Hematopoietic multipotent progenitor cell treated with erythropoietin and hydrocortisone succinate and interleukin-3 and kit ligand, for 4 days (in vitro differentiated cells): ENCODE data around the gene UCP1.
"Not testable (repeated sequence)": the region's sequence is repeated elsewhere in the genome, so short reads cannot be mapped to it uniquely, and the experiment has no call there.

Source experiments
- DNase-seq: peaks from one replicate; pipeline ENCODE4 v3.0.0-alpha.2; 2015

UCP1 gene

DNA sequence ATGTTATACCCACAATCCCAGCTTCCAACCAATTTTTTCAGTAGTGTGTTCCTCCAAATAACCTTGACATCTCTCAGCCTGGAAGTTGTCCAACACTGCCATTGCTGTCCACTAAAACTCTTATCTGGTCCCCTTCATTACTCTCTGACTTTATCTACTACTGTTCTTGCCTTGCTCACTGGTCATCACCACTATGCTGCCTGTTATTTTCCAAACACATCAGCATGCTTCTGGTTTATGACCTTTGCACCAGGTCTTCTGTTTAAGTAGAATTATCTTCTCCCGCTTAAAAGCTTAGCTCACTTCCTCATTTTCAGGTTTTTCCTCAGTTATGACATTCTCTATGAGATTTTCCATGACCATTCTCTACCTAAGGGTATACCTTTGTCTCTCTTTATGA lies 39.3 kb downstream of the UCP1 start:
- DNase-seq = no peak

DNA sequence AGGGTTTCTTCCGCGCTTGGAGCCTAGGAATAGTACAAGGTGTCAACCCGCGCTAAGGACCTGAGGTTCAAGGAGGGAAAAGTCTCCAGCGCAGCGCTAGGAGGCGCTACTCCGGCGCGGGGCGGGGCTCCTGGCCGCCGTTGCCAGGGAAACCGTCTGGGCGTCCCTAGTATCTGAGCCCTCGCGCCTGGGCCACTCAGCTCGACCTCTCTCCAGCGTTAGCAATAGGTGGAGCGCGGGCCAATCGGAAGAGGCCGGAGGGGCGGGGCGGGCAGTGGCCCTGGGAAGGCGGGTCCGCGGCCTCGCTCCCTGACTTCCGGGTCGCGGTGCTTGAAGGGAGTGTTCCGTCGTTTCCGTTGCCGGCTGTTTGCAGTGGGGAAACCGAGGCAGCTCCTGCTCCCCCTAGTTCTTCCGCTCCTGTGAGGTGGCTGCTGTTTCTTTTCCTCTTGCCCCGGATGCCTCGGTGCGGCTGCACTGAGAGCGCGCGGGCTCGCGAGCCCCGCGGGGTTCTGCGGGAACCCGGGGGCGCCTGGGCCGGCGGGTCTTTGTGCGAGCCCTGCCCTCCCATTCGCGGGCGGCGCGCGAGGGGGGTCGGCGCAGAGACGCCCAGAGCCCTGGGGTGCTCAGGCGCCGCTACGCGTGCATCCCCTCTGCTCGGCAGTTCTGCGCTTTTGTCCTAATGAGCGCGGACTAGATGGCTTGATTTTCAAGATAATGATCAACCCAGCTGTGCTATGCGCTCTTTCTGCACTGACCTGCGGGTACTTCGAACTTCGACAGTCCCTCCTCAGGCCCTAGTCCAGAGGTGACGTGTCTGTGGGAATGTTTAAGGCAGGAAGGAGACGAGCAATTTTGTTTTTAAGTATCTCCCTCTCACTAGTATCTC lies 44.7 kb downstream of the UCP1 start, which contains the start of gene ELMOD2:
Gene ELMOD2 (plus strand): TSS at position 312 of the 886 bp plus-strand sequence. CDS start 1,261 bp downstream, outside the sequence.
- peak; percentile 99 for DNase-seq

DNA sequence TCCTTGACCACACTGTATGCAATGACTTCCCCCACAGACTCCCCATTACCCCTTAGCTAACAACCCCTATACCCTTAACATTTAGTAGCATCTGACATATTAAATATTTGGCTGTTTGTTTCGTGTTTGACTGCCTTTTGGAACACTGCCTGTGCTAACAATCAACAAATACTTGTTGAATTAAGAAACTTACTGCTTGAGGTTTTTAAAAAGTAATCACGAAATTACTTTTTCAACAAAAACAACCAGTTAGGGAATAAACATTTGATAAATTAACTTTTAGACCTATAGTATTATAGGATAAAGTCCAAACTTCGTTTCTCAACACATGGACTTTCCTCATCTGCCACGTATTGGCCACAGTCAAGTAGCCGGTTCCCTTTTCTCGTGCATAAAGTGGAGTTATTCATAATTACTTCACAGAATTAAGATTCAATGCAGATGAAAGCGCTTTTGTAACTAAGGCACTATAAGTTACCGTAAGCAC lies 45.3 kb downstream of the UCP1 start:
- DNase-seq = no peak

DNA sequence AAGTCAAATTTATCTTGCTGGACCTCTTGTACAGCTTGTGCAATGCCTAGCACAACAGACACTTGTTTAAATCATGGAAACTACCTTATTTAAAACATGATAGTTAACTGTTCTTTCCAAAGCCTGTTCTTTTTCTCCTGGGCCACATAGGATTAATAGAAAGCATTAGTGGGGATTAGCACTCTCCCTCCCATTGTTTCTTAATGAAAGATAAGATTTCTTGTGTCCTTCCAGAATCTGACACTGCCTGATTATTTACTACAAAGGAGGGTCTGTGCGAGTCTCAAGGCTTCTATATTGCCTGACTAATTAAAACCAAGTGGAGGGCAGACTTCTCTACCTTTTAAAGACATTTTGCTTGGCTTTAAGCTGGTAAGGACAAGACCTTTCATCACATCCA lies 53.3 kb downstream of the UCP1 start:
- no peak for DNase-seq

DNA sequence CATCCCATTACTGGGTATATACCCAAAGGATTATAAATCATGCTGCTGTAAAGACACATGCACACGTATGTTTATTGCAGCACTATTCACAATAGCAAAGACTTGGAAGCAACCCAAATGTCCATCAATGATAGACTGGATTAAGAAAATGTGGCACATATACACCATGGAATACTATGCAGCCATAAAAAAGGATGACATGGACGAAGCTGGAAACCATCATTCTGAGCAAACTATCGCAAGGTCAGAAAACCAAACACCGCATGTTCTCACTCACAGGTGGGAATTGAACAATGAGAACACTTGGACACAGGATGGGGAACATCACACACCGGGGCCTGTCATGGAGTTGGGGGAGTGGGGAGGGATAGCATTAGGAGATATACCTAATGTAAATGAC lies 55.0 kb downstream of the UCP1 start:
- DNase-seq = not testable (repeated sequence)
